Measurements from ENCODE around the gene LBX2.

DNA sequence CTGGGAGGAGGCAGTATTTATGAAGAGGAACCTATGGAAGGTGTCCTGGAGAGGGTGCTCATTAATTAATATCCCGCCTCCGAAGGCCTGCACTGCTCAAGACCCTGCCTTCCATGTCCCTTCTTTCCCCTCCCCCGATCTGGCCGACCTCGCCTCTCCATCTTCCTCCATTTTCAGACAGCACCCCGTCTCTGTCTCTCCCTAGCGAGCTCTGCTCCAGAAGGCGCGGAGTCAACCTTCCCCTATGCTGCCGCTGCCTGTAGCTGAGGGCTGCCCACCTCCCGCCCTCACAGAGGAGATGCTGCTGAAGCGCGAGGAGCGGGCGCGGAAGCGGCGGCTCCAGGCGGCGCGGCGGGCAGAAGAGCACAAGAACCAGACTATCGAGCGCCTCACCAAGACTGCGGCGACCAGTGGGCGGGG lies 42.3 kb downstream of the LBX2 start:
- TF ChIP-seq YY1 (IDR thresholded peaks at IDR 0.05; ENCODE audit: insufficient read depth, insufficient read length) = no peak
- TF ChIP-seq ZNF274 (IDR thresholded peaks at IDR 0.05; ENCODE audit: low read depth, low read length) = no peak
